ENCODE measurements around the gene MAB21L4. TPM values are rescaled to one million over a fixed set of nuclear protein-coding genes. Genes with fewer than 3 reads are reported as not detected.

MAB21L4 gene
- total and polyA plus RNA-seq, 7 experiments from 2014 or later: not detected

GRCh38 chr2:240892356-240892755, 3.6 kb downstream of the MAB21L4 start:
- Histone ChIP-seq H3K4me1 (ENCODE audit: control insufficient read depth in 2 of 2, insufficient read depth in 2 of 2, low read length in 2 of 2) (no peaks in the 10 kb centered on the region), H3K36me3 (ENCODE audit: control insufficient read depth in 2 of 3, insufficient read depth in 3 of 3, low read length in 3 of 3) (no peaks in the 10 kb centered on the region), H3K27me3 (ENCODE audit: control insufficient read depth in 2 of 2, insufficient read depth in 2 of 2, low read length in 2 of 2) (no peaks in the 10 kb centered on the region), H3K27ac (ENCODE audit: low read depth, low read length) (no peak overlapping the region), H3K4me3 (ENCODE audit: low read length) (no peak overlapping the region), H3K9me3 (ENCODE audit: control insufficient read depth in 2 of 3, low read length in 3 of 3) (no peaks in the 10 kb centered on the region)
- Mint-ChIP-seq H3K4me1 (peaks cover 0 to 5% (median 0%) of the 10 kb centered on the region in 7 donors), H3K27me3 (no peaks in the 10 kb centered on the region), H3K4me3 (no peak overlapping the region), H3K9me3 (no peaks in the 10 kb centered on the region), H3K27ac (no peak overlapping the region), H3K36me3 (no peaks in the 10 kb centered on the region)
- CTCF ChIA-PET: no interaction called here
- DNase-seq: no peak
- POLR2A ChIA-PET: no interaction called here
- no peak for ATAC-seq
- intact Hi-C loops (cut with micrococcal nuclease): no loop called here

DNA sequence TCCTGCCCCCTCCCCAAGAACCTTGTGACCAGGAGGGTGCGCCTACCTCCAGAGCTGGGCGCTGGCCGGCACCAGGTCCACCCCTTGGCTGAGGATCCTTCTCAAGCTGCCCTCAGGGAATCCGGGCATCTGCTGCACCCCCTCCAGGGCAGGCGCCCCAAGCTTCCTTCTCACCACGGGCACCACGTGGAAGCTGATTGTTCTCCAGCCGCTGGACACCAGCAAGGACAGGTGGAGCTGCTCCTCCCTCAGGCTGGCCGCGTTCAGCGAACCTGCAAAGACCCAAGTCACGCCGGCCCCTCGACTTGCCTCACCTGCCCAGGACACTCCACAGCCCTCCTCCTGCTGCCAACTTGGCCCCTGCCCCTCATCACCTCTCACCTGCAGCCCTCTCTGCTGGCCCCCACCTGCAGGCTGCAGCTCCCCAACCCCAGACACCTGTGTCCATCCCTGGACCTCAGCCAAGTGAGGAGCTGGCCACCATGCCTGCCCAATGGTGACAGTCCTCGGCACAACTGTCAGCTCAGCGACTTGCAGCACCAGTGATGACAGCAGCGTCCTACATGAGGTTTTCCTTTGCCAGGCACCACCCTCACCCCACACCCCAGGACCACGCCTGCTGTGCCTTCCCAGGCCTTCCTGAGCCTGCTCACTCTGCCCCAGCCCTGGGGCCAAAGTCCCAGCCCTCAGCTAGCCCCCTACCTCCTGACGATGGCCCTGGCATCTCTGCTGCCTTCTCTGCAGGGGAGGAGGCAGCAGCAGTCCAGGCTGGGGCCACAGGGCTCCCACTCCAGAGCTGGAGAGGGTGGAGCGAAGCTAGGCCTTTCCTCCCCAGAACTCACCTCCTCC, 4.2 kb downstream of the MAB21L4 start:
- intact Hi-C loops (cut with micrococcal nuclease): no loop called here
- Histone ChIP-seq H3K4me3 (ENCODE audit: low read length) (no peak overlapping the region), H3K27me3 (ENCODE audit: control insufficient read depth in 2 of 2, insufficient read depth in 2 of 2, low read length in 2 of 2) (no peaks in the 10 kb centered on the region), H3K27ac (ENCODE audit: low read depth, low read length) (no peak overlapping the region), H3K4me1 (ENCODE audit: control insufficient read depth in 2 of 2, insufficient read depth in 2 of 2, low read length in 2 of 2) (no peaks in the 10 kb centered on the region), H3K9me3 (ENCODE audit: control insufficient read depth in 2 of 3, low read length in 3 of 3) (no peaks in the 10 kb centered on the region), H3K36me3 (ENCODE audit: control insufficient read depth in 2 of 3, insufficient read depth in 3 of 3, low read length in 3 of 3) (no peaks in the 10 kb centered on the region)
- peaks cover 0 to 5% (median 0%) of the 10 kb centered on the region in 7 donors for H3K4me1 Mint-ChIP-seq
- no peak overlapping the region for H3K27ac Mint-ChIP-seq
- no peaks in the 10 kb centered on the region for H3K9me3 Mint-ChIP-seq
- CTCF ChIA-PET: no interaction called here
- no peaks in the 10 kb centered on the region for H3K27me3 Mint-ChIP-seq
- no peak for ATAC-seq
- no peak overlapping the region for H3K4me3 Mint-ChIP-seq
- POLR2A ChIA-PET: no interaction called here
- no peak for DNase-seq
- no peaks in the 10 kb centered on the region for H3K36me3 Mint-ChIP-seq

DNA sequence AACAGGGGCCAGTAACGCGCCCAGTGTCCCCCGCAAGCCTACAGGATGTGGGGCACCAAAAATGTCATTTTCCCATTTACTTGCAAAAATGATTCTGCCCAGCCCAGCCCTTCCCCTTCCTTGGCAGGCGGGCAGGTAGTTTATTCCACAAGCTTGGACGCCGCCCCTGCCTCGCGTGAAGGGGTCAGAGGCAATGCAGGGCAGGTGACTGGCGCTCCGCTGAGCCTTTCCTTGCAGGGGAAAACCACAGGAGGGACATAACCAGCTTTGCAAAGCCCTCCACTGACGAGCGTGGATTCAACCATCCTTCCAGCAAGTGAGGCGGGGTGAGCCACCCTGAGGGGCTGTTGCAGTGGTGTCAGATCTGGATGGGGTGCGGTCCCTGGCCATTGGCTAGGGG, 5.3 kb downstream of the MAB21L4 start:
- ChIA-PET CTCF (no interaction called here), POLR2A (no interaction called here)
- no peaks in the 10 kb centered on the region for H3K9me3 ChIP-seq (ENCODE audit: control insufficient read depth in 2 of 3, low read length in 3 of 3)
- no peak for ATAC-seq
- H3K36me3 ChIP-seq (ENCODE audit: control insufficient read depth in 2 of 3, insufficient read depth in 3 of 3, low read length in 3 of 3): no peaks in the 10 kb centered on the region
- H3K27ac Mint-ChIP-seq: no peak overlapping the region
- H3K27me3 Mint-ChIP-seq: no peaks in the 10 kb centered on the region
- H3K27me3 ChIP-seq (ENCODE audit: control insufficient read depth in 2 of 2, insufficient read depth in 2 of 2, low read length in 2 of 2): no peaks in the 10 kb centered on the region
- intact Hi-C loops (cut with micrococcal nuclease): no loop called here
- no peak overlapping the region for H3K4me3 Mint-ChIP-seq
- no peak overlapping the region for H3K4me3 ChIP-seq (ENCODE audit: low read length)
- H3K4me1 Mint-ChIP-seq: peaks cover 0 to 5% (median 2%) of the 10 kb centered on the region in 7 donors
- H3K36me3 Mint-ChIP-seq: no peaks in the 10 kb centered on the region
- H3K9me3 Mint-ChIP-seq: peaks cover 0 to 2% (median 0%) of the 10 kb centered on the region in 11 donors
- DNase-seq: no peak
- H3K4me1 ChIP-seq (ENCODE audit: control insufficient read depth in 2 of 2, insufficient read depth in 2 of 2, low read length in 2 of 2): no peaks in the 10 kb centered on the region
- no peak overlapping the region for H3K27ac ChIP-seq (ENCODE audit: low read depth, low read length)

DNA sequence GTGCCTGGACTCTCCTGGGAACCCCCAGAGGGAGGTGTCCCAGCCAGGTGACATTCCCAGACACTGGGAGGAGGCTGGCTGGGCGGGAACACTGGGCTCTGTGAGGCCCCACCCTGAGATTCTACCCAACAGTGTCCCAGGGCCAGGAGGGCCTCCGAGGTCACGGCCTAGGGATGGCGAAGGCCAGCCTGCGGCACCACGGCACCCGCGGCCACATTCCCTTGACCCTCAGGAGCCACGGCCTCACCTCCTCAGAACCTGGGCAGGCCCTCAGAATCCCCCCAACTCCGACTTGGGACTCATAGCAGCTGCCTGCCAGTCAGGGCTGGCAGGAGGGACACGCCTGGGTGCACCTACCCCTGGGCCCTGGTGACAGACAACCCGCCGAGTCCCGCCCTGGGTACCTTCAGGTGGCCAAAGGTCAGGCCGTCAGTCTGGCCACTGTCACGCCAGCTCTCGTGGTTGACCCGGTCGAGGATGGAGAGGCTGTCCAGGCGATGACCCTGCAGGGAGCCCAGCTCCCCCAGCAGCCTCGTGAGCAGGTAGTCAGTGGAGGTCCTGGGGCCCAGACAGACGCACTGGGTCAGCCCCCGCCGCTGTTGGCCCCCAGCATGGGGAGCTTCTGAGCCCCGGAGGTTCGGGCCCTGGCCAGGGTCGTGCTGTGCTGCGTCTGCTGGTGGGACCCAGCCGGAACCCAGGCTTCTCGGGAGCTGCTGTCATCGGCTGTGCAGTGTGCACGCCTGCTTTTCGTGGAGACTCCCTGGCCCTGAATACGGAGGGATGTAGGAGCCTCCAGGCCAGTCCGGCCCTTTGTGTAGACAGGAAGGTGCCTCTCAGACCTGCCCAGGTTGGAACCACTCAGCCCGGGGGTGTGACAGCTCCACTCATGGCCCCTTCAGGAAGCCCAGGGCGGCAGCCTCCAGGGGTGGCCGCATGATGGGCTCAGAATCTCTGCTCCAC, 6.1 kb downstream of the MAB21L4 start:
- no peaks in the 10 kb centered on the region for H3K9me3 ChIP-seq (ENCODE audit: control insufficient read depth in 2 of 3, low read length in 3 of 3)
- no peaks in the 10 kb centered on the region for H3K36me3 Mint-ChIP-seq
- H3K4me1 Mint-ChIP-seq: peaks cover 0 to 7% (median 2%) of the 10 kb centered on the region in 7 donors
- ATAC-seq: no peak
- intact Hi-C loops (cut with micrococcal nuclease): no loop called here
- no peak overlapping the region for H3K27ac Mint-ChIP-seq
- no peak for DNase-seq
- no peaks in the 10 kb centered on the region for H3K4me1 ChIP-seq (ENCODE audit: control insufficient read depth in 2 of 2, insufficient read depth in 2 of 2, low read length in 2 of 2)
- no peak overlapping the region for H3K4me3 ChIP-seq (ENCODE audit: low read length)
- no peak overlapping the region for H3K27ac ChIP-seq (ENCODE audit: low read depth, low read length)
- no peaks in the 10 kb centered on the region for H3K27me3 Mint-ChIP-seq
- ChIA-PET POLR2A (no interaction called here), CTCF (no interaction called here)
- no peaks in the 10 kb centered on the region for H3K27me3 ChIP-seq (ENCODE audit: control insufficient read depth in 2 of 2, insufficient read depth in 2 of 2, low read length in 2 of 2)
- H3K36me3 ChIP-seq (ENCODE audit: control insufficient read depth in 2 of 3, insufficient read depth in 3 of 3, low read length in 3 of 3): no peaks in the 10 kb centered on the region
- no peak overlapping the region for H3K4me3 Mint-ChIP-seq
- peaks cover 0 to 5% (median 0%) of the 10 kb centered on the region in 11 donors for H3K9me3 Mint-ChIP-seq

GRCh38 chr2:240888890-240889573, 6.9 kb downstream of the MAB21L4 start:
- peaks cover 0 to 5% (median 0%) of the 10 kb centered on the region in 11 donors for H3K9me3 Mint-ChIP-seq
- POLR2A ChIA-PET: no interaction called here
- no peak for ATAC-seq

GRCh38 chr2:240888130-240888889, 7.6 kb downstream of the MAB21L4 start:
- ChIA-PET POLR2A (no interaction called here), CTCF (no interaction called here)
- no peak for DNase-seq
- H3K4me1 Mint-ChIP-seq: peaks cover 0 to 7% (median 0%) of the 10 kb centered on the region in 7 donors
- peaks cover 0 to 5% (median 0%) of the 10 kb centered on the region in 11 donors for H3K9me3 Mint-ChIP-seq
- Histone ChIP-seq H3K4me1 (ENCODE audit: control insufficient read depth in 2 of 2, insufficient read depth in 2 of 2, low read length in 2 of 2) (no peaks in the 10 kb centered on the region), H3K9me3 (ENCODE audit: control insufficient read depth in 2 of 3, low read length in 3 of 3) (no peaks in the 10 kb centered on the region), H3K36me3 (ENCODE audit: control insufficient read depth in 2 of 3, insufficient read depth in 3 of 3, low read length in 3 of 3) (no peaks in the 10 kb centered on the region), H3K27me3 (ENCODE audit: control insufficient read depth in 2 of 2, insufficient read depth in 2 of 2, low read length in 2 of 2) (no peaks in the 10 kb centered on the region), H3K4me3 (ENCODE audit: low read length) (no peak overlapping the region), H3K27ac (ENCODE audit: low read depth, low read length) (no peak overlapping the region)
- no peak overlapping the region for H3K4me3 Mint-ChIP-seq
- no peaks in the 10 kb centered on the region for H3K27me3 Mint-ChIP-seq
- H3K36me3 Mint-ChIP-seq: no peaks in the 10 kb centered on the region
- intact Hi-C loops (cut with micrococcal nuclease): no loop called here
- no peak for ATAC-seq
- no peak overlapping the region for H3K27ac Mint-ChIP-seq

More at GRCh38 chr2:240888890-240889573, 6.9 kb downstream of the MAB21L4 start:
- Histone ChIP-seq H3K9me3 (ENCODE audit: control insufficient read depth in 2 of 3, low read length in 3 of 3) (no peaks in the 10 kb centered on the region), H3K4me1 (ENCODE audit: control insufficient read depth in 2 of 2, insufficient read depth in 2 of 2, low read length in 2 of 2) (no peaks in the 10 kb centered on the region), H3K27me3 (ENCODE audit: control insufficient read depth in 2 of 2, insufficient read depth in 2 of 2, low read length in 2 of 2) (no peaks in the 10 kb centered on the region), H3K36me3 (ENCODE audit: control insufficient read depth in 2 of 3, insufficient read depth in 3 of 3, low read length in 3 of 3) (no peaks in the 10 kb centered on the region), H3K27ac (ENCODE audit: low read depth, low read length) (no peak overlapping the region), H3K4me3 (ENCODE audit: low read length) (no peak overlapping the region)
- Mint-ChIP-seq H3K27me3 (no peaks in the 10 kb centered on the region), H3K4me3 (no peak overlapping the region), H3K36me3 (no peaks in the 10 kb centered on the region), H3K4me1 (peaks cover 0 to 7% (median 2%) of the 10 kb centered on the region in 7 donors), H3K27ac (no peak overlapping the region)
- intact Hi-C loops (cut with micrococcal nuclease): no loop called here
- no peak for DNase-seq
- CTCF ChIA-PET: no interaction called here
